MM.1S (cell line): ENCODE results near the gene HS6ST3.

Experiments used
- CTCF ChIP-seq: fragments of 300-600 bp; sonication (generic); IDR thresholded peaks from 2 replicates; pipeline ENCODE4 v1.5.1; 2016; ENCODE audit warnings: antibody characterized with exemption, low read length, mixed read lengths
- EZH2 ChIP-seq: fragments of 300-600 bp; sonication (generic); optimal IDR thresholded peaks from 2 replicates; pipeline ENCODE3; 2017; ENCODE audit warnings: low read depth, mild to moderate bottlenecking, antibody characterized with exemption, low read length, mixed read lengths
- EZH2phosphoT487 ChIP-seq: fragments of 300-600 bp; sonication (generic); IDR thresholded peaks from 2 replicates; pipeline ENCODE4 v1.6.1; 2018; ENCODE audit warnings: antibody characterized with exemption, low read length

- TF ChIP-seq CTCF (no peak), EZH2 (no peak), EZH2phosphoT487 (no peak)
Observed at GRCh38 chr13:96651598-96651997, 561.7 kb downstream of the HS6ST3 start.
